ENCODE results near the gene CACTIN. TPM values are rescaled to one million over a fixed set of nuclear protein-coding genes. Genes with fewer than 3 reads are reported as not detected.
"Not testable (repeated sequence)": the region's sequence is repeated elsewhere in the genome, so short reads cannot be mapped to it uniquely, and the experiment has no call there.

The CACTIN gene
- total RNA-seq, 1 experiment from 2014 or later: 31.1 TPM

GRCh38 chr19:3570042-3570441 lies 56.5 kb downstream of the CACTIN start:
- not testable (repeated sequence) for DNase-seq (ENCODE audit: low read depth)

- peak; percentile 93 for DNase-seq (ENCODE audit: low read depth)
Measured at GRCh38 chr19:3565139-3565538, 61.5 kb downstream of the CACTIN start.

GRCh38 chr19:3563709-3564524 lies 62.7 kb downstream of the CACTIN start:
- no peak for DNase-seq (ENCODE audit: low read depth)

Other genes starting within 250 kb of the CACTIN start
- gene SMIM24, start 146.3 kb downstream of the CACTIN start, total RNA-seq (2014; rRNA removed; shearing (Covaris generic)): not detected in 2 replicates
- not detected in 2 replicates for gene SMIM44, start 143.3 kb downstream of the CACTIN start, total RNA-seq (2014; rRNA removed; shearing (Covaris generic))
- 6.9 and 16.4 TPM in 2 replicates for gene DOHH, start 126.1 kb downstream of the CACTIN start, total RNA-seq (2014; rRNA removed; shearing (Covaris generic))
- gene FZR1, start 120.5 kb downstream of the CACTIN start, total RNA-seq (2014; rRNA removed; shearing (Covaris generic)): 35.7 and 56.5 TPM in 2 replicates
- not detected in 2 replicates for gene TEKTIP1, start 87.6 kb downstream of the CACTIN start, total RNA-seq (2014; rRNA removed; shearing (Covaris generic))
- 50.7 and 105 TPM in 2 replicates for gene MFSD12, start 69.2 kb downstream of the CACTIN start, total RNA-seq (2014; rRNA removed; shearing (Covaris generic))
- gene HMG20B, start 53.8 kb downstream of the CACTIN start, total RNA-seq (2014; rRNA removed; shearing (Covaris generic)): 112 and 151 TPM in 2 replicates
- gene GIPC3, start 41.3 kb downstream of the CACTIN start, total RNA-seq (2014; rRNA removed; shearing (Covaris generic)): not detected in 2 replicates
- 0.59 TPM in 1 of 2 replicates, not detected in the other for gene TBXA2R, start 19.9 kb downstream of the CACTIN start, total RNA-seq (2014; rRNA removed; shearing (Covaris generic))
- 11.4 and 15.8 TPM in 2 replicates for gene PIP5K1C, start 73.7 kb upstream of the CACTIN start, total RNA-seq (2014; rRNA removed; shearing (Covaris generic))
- gene TJP3, start 81.6 kb upstream of the CACTIN start, total RNA-seq (2014; rRNA removed; shearing (Covaris generic)): 0.30 and 0.49 TPM in 2 replicates
- 13.7 and 15.0 TPM in 2 replicates for gene APBA3, start 134.9 kb upstream of the CACTIN start, total RNA-seq (2014; rRNA removed; shearing (Covaris generic))
- 48.6 and 81.6 TPM in 2 replicates for gene MRPL54, start 135.9 kb upstream of the CACTIN start, total RNA-seq (2014; rRNA removed; shearing (Covaris generic))
- not detected in 2 replicates for gene RAX2, start 145.4 kb upstream of the CACTIN start, total RNA-seq (2014; rRNA removed; shearing (Covaris generic))
- gene MATK, start 159.6 kb upstream of the CACTIN start, total RNA-seq (2014; rRNA removed; shearing (Covaris generic)): not detected in 2 replicates
- not detected in 2 replicates for gene ZFR2, start 242.2 kb upstream of the CACTIN start, total RNA-seq (2014; rRNA removed; shearing (Covaris generic))

Data from M059J (cell line).